ENCODE measurements around the gene CENPVL1. TPM values are rescaled to one million over a fixed set of nuclear protein-coding genes. Genes with fewer than 3 reads are reported as not detected.
"Not testable (repeated sequence)": the region's sequence is repeated elsewhere in the genome, so short reads cannot be mapped to it uniquely, and the experiment has no call there.

The CENPVL1 gene
- polyA plus RNA-seq (ENCODE audit: insufficient read length in 4 of 4): under 1 TPM in 3 of 4 donors, not detected in 1; 0.16 to 0.34 (median 0.32) TPM

DNA sequence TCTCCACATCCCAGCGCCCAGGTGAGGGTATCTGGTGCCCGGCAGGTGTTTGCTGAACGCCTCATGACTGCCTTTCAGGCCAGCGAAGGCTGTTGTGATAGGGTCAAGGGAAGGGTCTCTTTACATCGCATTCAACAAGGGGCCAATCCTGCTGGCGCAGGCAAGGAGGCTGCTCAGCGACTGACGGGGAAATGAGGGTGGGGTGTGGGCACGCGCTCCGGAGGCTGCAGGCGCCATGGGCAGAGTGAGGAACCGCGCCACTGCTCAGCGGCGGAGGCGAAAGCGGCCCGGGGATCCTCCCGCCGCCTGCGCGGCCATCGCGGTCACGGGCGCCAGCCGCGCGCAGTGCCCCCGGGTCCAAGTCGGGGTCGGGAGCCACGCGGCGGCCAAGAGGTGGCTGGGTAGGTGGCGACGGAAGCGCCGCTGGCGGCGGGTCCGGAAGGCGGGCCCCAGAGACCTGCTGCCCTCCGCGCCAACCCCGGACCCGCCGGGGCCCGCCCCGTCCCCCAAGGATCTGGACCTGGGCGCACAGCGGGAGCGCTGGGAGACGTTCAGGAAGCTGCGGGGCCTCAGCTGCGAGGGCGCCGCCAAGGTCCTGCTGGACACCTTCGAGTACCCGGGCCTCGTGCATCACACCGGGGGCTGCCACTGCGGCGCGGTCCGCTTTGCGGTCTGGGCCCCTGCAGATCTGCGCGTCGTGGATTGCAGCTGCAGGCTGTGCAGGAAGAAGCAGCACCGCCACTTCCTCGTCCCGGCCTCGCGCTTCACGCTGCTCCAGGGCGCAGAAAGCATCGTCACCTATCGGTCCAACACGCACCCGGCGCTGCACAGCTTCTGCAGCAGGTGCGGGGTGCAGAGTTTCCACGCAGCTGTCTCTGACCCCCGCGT lies at the start of gene CENPVL1:
TSS of gene CENPVL1 (plus strand) at position 236 of the 888 bp plus-strand sequence. CDS start at position 236, 0 bp downstream.
- DNase-seq (ENCODE audit: low read depth in 4 of 4, low spot score in 3 of 4): not testable (repeated sequence)

GRCh38 chrX:51665981-51666380 lies 44.3 kb upstream of the CENPVL1 start:
- DNase-seq (ENCODE audit: low read depth in 4 of 4, low spot score in 3 of 4): no peak

- DNase-seq (ENCODE audit: low read depth in 4 of 4, low spot score in 3 of 4): not testable (repeated sequence)
Measured at GRCh38 chrX:51679689-51680433, 30.5 kb upstream of the CENPVL1 start.

DNA sequence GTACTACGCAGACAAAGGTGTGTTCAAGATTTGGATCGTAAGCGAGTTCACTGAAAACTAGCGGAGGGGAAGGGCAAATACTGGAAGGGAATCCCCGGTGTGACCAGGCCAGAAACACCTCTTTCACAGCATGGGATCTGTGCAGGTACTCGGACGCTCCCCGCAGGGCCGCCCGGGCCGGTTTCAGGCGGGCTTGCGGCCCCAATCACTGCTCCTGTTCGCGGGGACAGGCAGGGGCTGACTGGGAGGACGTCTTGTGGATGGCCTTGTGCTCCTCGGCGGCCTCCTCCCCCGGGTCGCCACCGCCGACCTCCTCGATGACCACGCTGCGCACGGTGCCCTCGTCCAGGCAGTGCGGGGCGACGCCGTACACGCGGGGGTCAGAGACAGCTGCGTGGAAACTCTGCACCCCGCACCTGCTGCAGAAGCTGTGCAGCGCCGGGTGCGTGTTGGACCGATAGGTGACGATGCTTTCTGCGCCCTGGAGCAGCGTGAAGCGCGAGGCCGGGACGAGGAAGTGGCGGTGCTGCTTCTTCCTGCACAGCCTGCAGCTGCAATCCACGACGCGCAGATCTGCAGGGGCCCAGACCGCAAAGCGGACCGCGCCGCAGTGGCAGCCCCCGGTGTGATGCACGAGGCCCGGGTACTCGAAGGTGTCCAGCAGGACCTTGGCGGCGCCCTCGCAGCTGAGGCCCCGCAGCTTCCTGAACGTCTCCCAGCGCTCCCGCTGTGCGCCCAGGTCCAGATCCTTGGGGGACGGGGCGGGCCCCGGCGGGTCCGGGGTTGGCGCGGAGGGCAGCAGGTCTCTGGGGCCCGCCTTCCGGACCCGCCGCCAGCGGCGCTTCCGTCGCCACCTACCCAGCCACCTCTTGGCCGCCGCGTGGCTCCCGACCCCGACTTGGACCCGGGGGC lies 28.2 kb upstream of the CENPVL1 start:
- DNase-seq (ENCODE audit: low read depth in 4 of 4, low spot score in 3 of 4): not testable (repeated sequence)

GRCh38 chrX:51682720-51683062 lies 27.6 kb upstream of the CENPVL1 start, which contains the start of gene CENPVL2:
TSS of gene CENPVL2 (minus strand) at chrX:51682831. CDS start at chrX:51682831, 0 bp downstream.
- DNase-seq (ENCODE audit: low read depth in 4 of 4, low spot score in 3 of 4): not testable (repeated sequence)

GRCh38 chrX:51694254-51694653 lies 16.1 kb upstream of the CENPVL1 start:
- DNase-seq (ENCODE audit: low read depth in 4 of 4, low spot score in 3 of 4): no peak

DNA sequence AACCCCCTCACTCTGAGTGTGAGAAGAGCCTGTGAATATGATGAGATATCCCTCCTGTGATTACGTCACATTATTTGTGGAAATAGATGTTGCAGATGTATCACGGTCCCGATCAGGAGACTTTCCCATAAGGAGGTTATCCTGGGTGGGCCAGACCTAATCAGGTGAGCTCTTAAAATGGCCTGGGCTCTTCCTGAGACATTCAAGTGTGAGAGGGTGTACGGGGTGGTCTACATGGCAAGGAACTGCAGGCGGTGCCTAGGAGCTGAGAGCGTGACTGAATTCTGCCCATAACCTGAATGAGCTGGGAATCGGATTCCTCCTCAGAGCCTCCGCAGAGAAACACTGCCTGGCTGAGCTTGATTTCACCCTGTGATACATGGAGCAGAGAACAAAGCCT lies 12.9 kb upstream of the CENPVL1 start:
- no peak for DNase-seq (ENCODE audit: low read depth in 4 of 4, low spot score in 3 of 4)

DNA sequence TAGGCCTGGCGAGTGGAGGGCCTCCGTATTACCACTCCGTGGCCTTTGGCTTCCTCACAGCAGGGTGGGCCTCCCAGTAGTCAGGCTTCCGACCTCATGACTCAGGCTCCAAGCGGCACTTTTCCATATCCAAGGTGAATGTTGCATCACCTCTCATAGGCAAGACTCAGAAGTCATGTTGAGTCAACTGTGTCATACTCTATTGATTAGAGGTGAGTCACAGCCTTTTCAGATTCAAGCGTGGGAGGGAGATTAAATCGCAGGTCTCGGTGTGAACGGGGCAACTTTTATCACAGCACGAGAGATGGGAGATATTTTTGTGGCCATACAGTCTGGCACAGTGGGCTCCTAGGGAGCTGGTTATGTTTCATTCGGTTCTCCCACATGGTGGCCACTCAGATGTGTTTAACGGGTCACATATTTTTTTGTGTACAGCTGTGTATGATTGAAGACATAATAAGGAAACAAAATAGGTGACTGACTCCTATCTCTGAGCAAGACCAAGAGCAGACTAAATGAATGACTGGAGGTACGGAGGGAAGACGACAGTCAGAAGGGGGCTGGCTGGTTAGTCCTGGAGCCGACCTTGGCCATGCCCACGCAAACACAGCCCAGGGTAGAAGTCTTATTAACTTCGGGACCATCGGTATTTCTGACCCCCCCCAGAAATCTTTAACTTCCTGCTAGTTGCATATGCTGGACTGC lies 2.8 kb downstream of the CENPVL1 start:
- DNase-seq (ENCODE audit: low read depth in 4 of 4, low spot score in 3 of 4): not testable (repeated sequence)

- DNase-seq (ENCODE audit: low read depth in 4 of 4, low spot score in 3 of 4): no peak
Measured at GRCh38 chrX:51728202-51728601, 17.9 kb downstream of the CENPVL1 start.

DNA sequence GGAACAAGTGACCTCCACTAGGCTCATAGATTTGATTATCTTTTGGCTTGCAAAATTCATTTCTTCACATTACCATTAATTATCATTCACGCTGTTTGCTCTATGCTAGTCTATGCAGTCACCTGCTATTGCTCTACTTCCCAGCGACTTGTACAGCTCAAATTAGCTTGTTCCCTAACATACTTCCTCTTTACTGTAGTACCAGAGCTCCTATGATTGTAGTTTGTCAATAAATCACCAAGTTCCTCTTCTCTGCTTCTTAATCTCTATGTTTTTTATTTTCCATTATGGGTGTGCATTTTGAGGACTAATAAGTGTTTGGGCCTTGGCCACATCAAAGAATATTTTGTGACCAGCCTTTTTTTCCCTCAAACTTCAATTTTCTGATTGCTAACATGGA lies 26.8 kb downstream of the CENPVL1 start:
- no peak for DNase-seq (ENCODE audit: low read depth in 4 of 4, low spot score in 3 of 4)

GRCh38 chrX:51742586-51742985 lies 32.3 kb downstream of the CENPVL1 start:
- no peak for DNase-seq (ENCODE audit: low read depth in 4 of 4, low spot score in 3 of 4)

GRCh38 chrX:51743179-51743957 lies 33.1 kb downstream of the CENPVL1 start, which contains the start of gene GSPT2:
TSS of gene GSPT2 (plus strand) at chrX:51743442. CDS start at chrX:51743627, 185 bp downstream.
- DNase-seq (ENCODE audit: low read depth in 4 of 4, low spot score in 3 of 4): peak in 3 of 4 donors; percentile 39 to 53 (median 43)

DNA sequence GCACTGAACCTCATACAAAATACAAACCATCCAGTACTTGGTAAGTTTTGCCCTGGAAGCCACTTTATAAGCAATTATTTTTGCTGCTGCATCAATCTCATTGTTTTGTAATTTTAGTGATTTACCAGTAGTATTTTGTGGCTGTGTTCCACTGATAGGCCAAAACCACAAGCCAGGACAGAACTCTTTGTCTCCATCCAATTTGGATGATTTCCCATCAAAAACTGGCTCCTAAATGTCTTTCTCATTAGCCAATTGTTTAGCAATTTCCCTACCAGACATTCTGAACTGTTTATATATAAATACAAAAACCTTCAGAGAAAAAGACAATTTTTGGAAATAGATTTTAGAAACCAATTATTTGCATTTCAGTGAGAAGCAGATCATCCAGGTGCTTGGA lies 37.4 kb downstream of the CENPVL1 start:
- DNase-seq (ENCODE audit: low read depth in 4 of 4, low spot score in 3 of 4): no peak

GRCh38 chrX:51759055-51759839 lies 48.9 kb downstream of the CENPVL1 start:
- DNase-seq (ENCODE audit: low read depth in 4 of 4, low spot score in 3 of 4): no peak

- DNase-seq (ENCODE audit: low read depth in 4 of 4, low spot score in 3 of 4): no peak
Measured at GRCh38 chrX:51760657-51761056, 50.3 kb downstream of the CENPVL1 start.

All from left renal pelvis (tissue), 4 donors.